SKM-1 treated with dmso at 0.1 percent for 144 hours (cell line): ENCODE measurements around the gene SYT1.
"Not testable (repeated sequence)": the region's sequence is repeated elsewhere in the genome, so short reads cannot be mapped to it uniquely, and the experiment has no call there.

Source experiments
- DNase-seq: peaks from one replicate; lab custom pipeline; 2025; ENCODE audit not compliant: unreplicated experiment; lab: John Stamatoyannopoulos, UW

SYT1 gene

GRCh38 chr12:78966926-78967325, 102.4 kb downstream of the SYT1 start:
- no peak for DNase-seq

GRCh38 chr12:78968226-78968625, 103.7 kb downstream of the SYT1 start:
- no peak for DNase-seq

GRCh38 chr12:78970041-78970440, 105.5 kb downstream of the SYT1 start:
- no peak for DNase-seq

- peak; percentile 65 for DNase-seq
Measured at GRCh38 chr12:78977304-78977867, 112.8 kb downstream of the SYT1 start.

- no peak for DNase-seq
Measured at GRCh38 chr12:78994168-78994791, 129.7 kb downstream of the SYT1 start.

GRCh38 chr12:79000501-79000900, 135.9 kb downstream of the SYT1 start:
- DNase-seq: no peak

- no peak for DNase-seq
Measured at GRCh38 chr12:79001404-79001803, 136.8 kb downstream of the SYT1 start.

GRCh38 chr12:79006306-79006705, 141.7 kb downstream of the SYT1 start:
- no peak for DNase-seq

GRCh38 chr12:79008591-79008990, 144.0 kb downstream of the SYT1 start:
- DNase-seq: no peak

- no peak for DNase-seq
Measured at GRCh38 chr12:79012636-79013035, 148.1 kb downstream of the SYT1 start.

- DNase-seq: no peak
Measured at GRCh38 chr12:79016181-79016580, 151.6 kb downstream of the SYT1 start.

GRCh38 chr12:79019672-79020071, 155.1 kb downstream of the SYT1 start:
- no peak for DNase-seq

GRCh38 chr12:79020106-79020505, 155.5 kb downstream of the SYT1 start:
- DNase-seq: no peak

- no peak for DNase-seq
Measured at GRCh38 chr12:79021021-79021420, 156.4 kb downstream of the SYT1 start.

GRCh38 chr12:79023261-79023660, 158.7 kb downstream of the SYT1 start:
- no peak for DNase-seq

GRCh38 chr12:79023784-79024183, 159.2 kb downstream of the SYT1 start:
- DNase-seq: no peak

GRCh38 chr12:79033788-79034187, 169.2 kb downstream of the SYT1 start:
- no peak for DNase-seq

GRCh38 chr12:79044748-79045147, 180.2 kb downstream of the SYT1 start:
- not testable (repeated sequence) for DNase-seq

- not testable (repeated sequence) for DNase-seq
Measured at GRCh38 chr12:79045149-79045703, 180.7 kb downstream of the SYT1 start.

GRCh38 chr12:79046021-79046420, 181.4 kb downstream of the SYT1 start:
- no peak for DNase-seq

- DNase-seq: no peak
Measured at GRCh38 chr12:79048962-79049361, 184.4 kb downstream of the SYT1 start.

- DNase-seq: no peak
Measured at GRCh38 chr12:79053394-79053793, 188.8 kb downstream of the SYT1 start.
